Stimulated activated CD4-positive, alpha-beta T cell treated with anti-CD3 and anti-CD28 coated beads, TNF-alpha, amount 100 ng/mL, for 1 hour (primary cell): ENCODE results near the gene VSNL1.
"Not testable (repeated sequence)": the region's sequence is repeated elsewhere in the genome, so short reads cannot be mapped to it uniquely, and the experiment has no call there.

Experiments
- DNase-seq, 3 donors: peaks; one replicate each; pipeline ENCODE4 v3.0.0-alpha.2; 2020; ENCODE audit warnings: low read depth in 3 of 3, low spot score in 1 of 3

VSNL1 gene

GRCh38 chr2:17541531-17541950 lies 1.0 kb downstream of the VSNL1 start:
- no peak for DNase-seq

GRCh38 chr2:17542471-17542870 lies 2.0 kb downstream of the VSNL1 start:
- no peak for DNase-seq

- no peak for DNase-seq
These were observed 2.7 kb downstream of the VSNL1 start for GRCh38 chr2:17543131-17543660.

GRCh38 chr2:17543848-17544247 lies 3.4 kb downstream of the VSNL1 start:
- DNase-seq, result no peak

- no peak for DNase-seq
These were observed 3.8 kb downstream of the VSNL1 start for GRCh38 chr2:17544256-17544655.

- no peak for DNase-seq
These were observed 5.5 kb downstream of the VSNL1 start for GRCh38 chr2:17545680-17546613.

GRCh38 chr2:17547237-17547636 lies 6.7 kb downstream of the VSNL1 start:
- DNase-seq, result no peak

- no peak for DNase-seq
These were observed 7.2 kb downstream of the VSNL1 start for GRCh38 chr2:17547737-17548136.

- DNase-seq, result no peak
These were observed 10.4 kb downstream of the VSNL1 start for GRCh38 chr2:17550907-17551306.

GRCh38 chr2:17555150-17555549 lies 14.7 kb downstream of the VSNL1 start:
- no peak for DNase-seq

- no peak for DNase-seq
These were observed 17.1 kb downstream of the VSNL1 start for GRCh38 chr2:17557596-17557995.

- DNase-seq, result no peak
These were observed 17.6 kb downstream of the VSNL1 start for GRCh38 chr2:17558053-17558452.

- DNase-seq, result no peak
These were observed 18.4 kb downstream of the VSNL1 start for GRCh38 chr2:17558878-17559277.

GRCh38 chr2:17565726-17566125 lies 25.2 kb downstream of the VSNL1 start:
- not testable (repeated sequence) for DNase-seq

- DNase-seq, result no peak
These were observed 31.2 kb downstream of the VSNL1 start for GRCh38 chr2:17571681-17572080.

GRCh38 chr2:17573085-17573803 lies 32.7 kb downstream of the VSNL1 start:
- no peak for DNase-seq

- no peak for DNase-seq
These were observed 33.3 kb downstream of the VSNL1 start for GRCh38 chr2:17573804-17574175.

GRCh38 chr2:17574406-17575073 lies 34.0 kb downstream of the VSNL1 start:
- DNase-seq, result no peak

GRCh38 chr2:17576802-17577201 lies 36.3 kb downstream of the VSNL1 start:
- DNase-seq, result no peak

GRCh38 chr2:17578466-17578928 lies 38.0 kb downstream of the VSNL1 start:
- no peak for DNase-seq

GRCh38 chr2:17579605-17580318 lies 39.3 kb downstream of the VSNL1 start:
- DNase-seq, result no peak
